Transverse colon (tissue), 4 donors: ENCODE measurements around the gene HCAR3. TPM values are rescaled to one million over a fixed set of nuclear protein-coding genes. Genes with fewer than 3 reads are reported as not detected.
"Not testable (repeated sequence)": the region's sequence is repeated elsewhere in the genome, so short reads cannot be mapped to it uniquely, and the experiment has no call there.

Experiments
- DNase-seq: peaks from one replicate; pipeline ENCODE4 v3.0.0-alpha.2; 2019
- H3K27ac ChIP-seq, 4 donors: fragments of 200-600 bp; sonication (generic); 2 replicates each; pipeline ENCODE4 v1.5.1; 2016 to 2018; ENCODE audit warnings: inconsistent platforms in 4 of 4
- H3K27me3 ChIP-seq: fragments of 200-600 bp; sonication (generic); 2 replicates; pipeline ENCODE4 v1.5.1; 2017; ENCODE audit warnings: inconsistent platforms
- H3K36me3 ChIP-seq, 4 donors: fragments of 200-600 bp; sonication (generic); 2 replicates each; pipeline ENCODE4 v1.5.1; 2017 to 2019; ENCODE audit warnings: inconsistent platforms in 4 of 4
- H3K4me1 ChIP-seq, 4 donors: fragments of 200-600 bp; sonication (generic); 2 replicates each; pipeline ENCODE4 v1.5.1; 2017 to 2020; ENCODE audit warnings: inconsistent platforms in 4 of 4
- H3K4me3 ChIP-seq, 4 donors: fragments of 200-600 bp; sonication (generic); 1 replicate in 1 of 4; 2 replicates in 3 of 4; pipeline versions ENCODE4 v1.5.1 to v1.6.1; 2017 to 2019; ENCODE audit warnings: inconsistent platforms in 4 of 4
- H3K9me3 ChIP-seq, 2 donors: fragments of 200-600 bp; sonication (generic); 2 replicates each; pipeline ENCODE4 v1.5.1; 2017 to 2019; ENCODE audit warnings: inconsistent platforms in 2 of 2
- EP300 ChIP-seq: sonication (generic); formaldehyde crosslinking; IDR thresholded peaks from one replicate; pipeline ENCODE4 v1.6.1; 2017; ENCODE audit warnings: antibody characterized with exemption, low read depth
- POLR2A ChIP-seq: fragments of 450-650 bp; IDR thresholded peaks from one replicate; pipeline ENCODE4 v1.6.1; 2016; ENCODE audit warnings: antibody characterized with exemption, mild to moderate bottlenecking, moderate library complexity
- POLR2AphosphoS5 ChIP-seq, 3 donors: sonication (generic); formaldehyde crosslinking; IDR thresholded peaks; one replicate each; pipeline ENCODE4 v1.6.1; 2016; ENCODE audit warnings: antibody characterized with exemption in 3 of 3
- WGBS, 2 donors: methylation state at CpG; one replicate each; pipeline ENCODE4 v1.1.5; 2018; ENCODE audit warnings: low coverage in 1 of 2; 5-methylcytosine and 5-hydroxymethylcytosine counted together
- in situ Hi-C, 4 donors: fragments of 200-750 bp; cut with MboI; loops; one replicate each; pipeline versions ENCODE4 v1.15.0 to v1.15.1; 2017; ENCODE audit warnings: low sequenced_read_pairs in 3 of 4, low pct_ligation_motif_present in 1 of 4, low pct_unique_long_range_greater_than_20kb in 1 of 4
- intact Hi-C: fragments of 100-400 bp; cut with DNase I; formaldehyde crosslinking; loops from one replicate; pipeline ENCODE4 v1.15.1; 2023; ENCODE audit warnings: low total_unique reads
- total RNA-seq, 4 donors: library from RNA; depleted of rRNA; stranded (reverse); fragments of >200 nt; gene quantifications; one replicate each; pipeline ENCODE4 v1.1.0, GENCODE V29; 2016
- TF ChIP-seq, protein P1 (sequence below), 5 experiments: fragments of 200-600 bp in 3 of 5; fragments of 450-650 bp in 2 of 5; sonication (generic) in 3 of 5; IDR thresholded peaks; 1 replicate in 2 of 5; 2 replicates in 3 of 5; pipeline ENCODE4 v1.5.1; 2016 to 2017; ENCODE audit warnings: antibody characterized with exemption in 5 of 5, inconsistent platforms in 3 of 5, mild to moderate bottlenecking in 2 of 5, moderate library complexity in 1 of 5

Gene HCAR3
- not detected for total RNA-seq

GRCh38 chr12:122716658-122717057 lies at the start of gene HCAR3:
Gene HCAR3, minus strand, starts transcription at chr12:122716811. Its CDS starts 74 bp downstream, at chr12:122716737.
- intact Hi-C loops: loop anchor here (10.0 kb wide), 1 partner anchor 722 kb away; no protein-coding TSS in a partner anchor
- 69% methylated on average over 10 of the region's 10 CpGs; no CpG with 5 or more reads in 1 of the 2 donors for WGBS, 2 donors
- H3K4me1 ChIP-seq, H3K27me3 ChIP-seq, H3K27ac ChIP-seq, H3K4me3 ChIP-seq, H3K36me3 ChIP-seq, in situ Hi-C loops, DNase-seq, H3K9me3 ChIP-seq: not testable (repeated sequence)

DNA sequence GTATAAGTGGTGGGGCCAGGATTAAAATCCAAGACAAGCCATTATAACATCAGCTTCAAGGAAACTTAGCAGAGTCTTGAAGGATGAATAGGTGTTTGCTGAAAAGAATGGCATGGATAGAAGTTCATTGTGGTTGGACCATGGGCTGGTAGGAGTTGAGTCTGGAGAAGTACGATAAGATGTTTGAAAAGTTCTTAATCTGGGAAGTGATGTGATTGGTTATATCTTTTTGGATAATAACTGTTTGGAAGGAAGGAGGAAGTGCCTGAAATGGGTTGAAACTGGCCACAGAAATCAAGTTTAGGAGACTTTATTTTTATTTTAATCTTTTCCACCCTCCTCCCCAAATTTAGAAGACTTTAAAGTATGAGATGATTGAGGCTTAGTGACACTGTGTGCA lies 41.0 kb upstream of the HCAR3 start:
- peaks cover 7 to 13% (median 9%) of the 10 kb centered on the region in 4 donors for H3K4me1 ChIP-seq
- H3K4me3 ChIP-seq: no peak overlapping the region
- WGBS, 2 donors: 75 to 98% methylated on average over 1 of the region's 1 CpG
- no peak for DNase-seq
- no peaks in the 10 kb centered on the region for H3K9me3 ChIP-seq
- H3K27ac ChIP-seq: no peak overlapping the region
- in situ Hi-C loops: no loop called here
- no peaks in the 10 kb centered on the region for H3K27me3 ChIP-seq
- intact Hi-C loops: no loop called here
- H3K36me3 ChIP-seq: peaks cover 0 to 32% (median 14%) of the 10 kb centered on the region in 4 donors
- TF ChIP-seq POLR2A: no peak
- TF ChIP-seq POLR2AphosphoS5 (IDR thresholded peaks at IDR 0.05): no peak
- TF ChIP-seq, protein P1, sequence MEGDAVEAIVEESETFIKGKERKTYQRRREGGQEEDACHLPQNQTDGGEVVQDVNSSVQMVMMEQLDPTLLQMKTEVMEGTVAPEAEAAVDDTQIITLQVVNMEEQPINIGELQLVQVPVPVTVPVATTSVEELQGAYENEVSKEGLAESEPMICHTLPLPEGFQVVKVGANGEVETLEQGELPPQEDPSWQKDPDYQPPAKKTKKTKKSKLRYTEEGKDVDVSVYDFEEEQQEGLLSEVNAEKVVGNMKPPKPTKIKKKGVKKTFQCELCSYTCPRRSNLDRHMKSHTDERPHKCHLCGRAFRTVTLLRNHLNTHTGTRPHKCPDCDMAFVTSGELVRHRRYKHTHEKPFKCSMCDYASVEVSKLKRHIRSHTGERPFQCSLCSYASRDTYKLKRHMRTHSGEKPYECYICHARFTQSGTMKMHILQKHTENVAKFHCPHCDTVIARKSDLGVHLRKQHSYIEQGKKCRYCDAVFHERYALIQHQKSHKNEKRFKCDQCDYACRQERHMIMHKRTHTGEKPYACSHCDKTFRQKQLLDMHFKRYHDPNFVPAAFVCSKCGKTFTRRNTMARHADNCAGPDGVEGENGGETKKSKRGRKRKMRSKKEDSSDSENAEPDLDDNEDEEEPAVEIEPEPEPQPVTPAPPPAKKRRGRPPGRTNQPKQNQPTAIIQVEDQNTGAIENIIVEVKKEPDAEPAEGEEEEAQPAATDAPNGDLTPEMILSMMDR (IDR thresholded peaks at IDR 0.05): no peak
- TF ChIP-seq EP300: no peak

- Histone ChIP-seq H3K27ac (no peak overlapping the region), H3K27me3 (no peaks in the 10 kb centered on the region), H3K9me3 (no peaks in the 10 kb centered on the region), H3K4me1 (peaks cover 9 to 22% (median 12%) of the 10 kb centered on the region in 4 donors), H3K36me3 (peaks cover 0 to 24% (median 3%) of the 10 kb centered on the region in 4 donors), H3K4me3 (no peak overlapping the region)
- intact Hi-C loops (no loop called here), in situ Hi-C loops (no loop called here)
- no peak for DNase-seq
- TF ChIP-seq EP300 (no peak), POLR2A (no peak), POLR2AphosphoS5 (IDR thresholded peaks at IDR 0.05) (no peak)
- TF ChIP-seq, protein P1 (IDR thresholded peaks at IDR 0.05): no peak
- WGBS, 2 donors: 71 to 100% methylated on average over 1 of the region's 1 CpG
These were observed 38.2 kb upstream of the HCAR3 start for GRCh38 chr12:122754790-122755189.

DNA sequence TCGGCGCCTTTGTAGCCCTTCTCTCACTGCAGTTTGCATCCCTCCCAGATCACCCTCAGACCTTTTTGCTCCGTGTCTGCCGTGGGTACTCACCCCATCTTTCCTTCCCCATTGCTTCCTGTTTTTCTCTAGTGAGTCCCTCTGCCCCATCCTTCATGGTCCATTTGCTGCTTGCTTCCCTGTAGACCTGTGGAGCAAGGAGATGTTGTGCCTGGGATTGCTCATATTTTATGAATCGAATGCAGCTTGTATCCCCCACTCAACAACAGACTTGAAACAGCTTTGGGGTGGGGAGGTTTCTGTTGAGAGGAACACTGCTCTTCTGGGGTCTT lies 36.7 kb upstream of the HCAR3 start:
- TF ChIP-seq POLR2AphosphoS5 (IDR thresholded peaks at IDR 0.05) (no peak), POLR2A (no peak), EP300 (no peak)
- TF ChIP-seq, protein P1 (IDR thresholded peaks at IDR 0.05): no peak
- DNase-seq: no peak
- Histone ChIP-seq H3K27ac (peak overlapping the region; percentile 80 to 88 (median 86)), H3K4me1 (peaks cover 9 to 22% (median 12%) of the 10 kb centered on the region in 4 donors), H3K4me3 (peak overlapping the region; percentile 51 to 85 (median 71)), H3K36me3 (peaks cover 0 to 15% (median 3%) of the 10 kb centered on the region in 4 donors), H3K27me3 (no peaks in the 10 kb centered on the region), H3K9me3 (no peaks in the 10 kb centered on the region)
- in situ Hi-C loops (no loop called here), intact Hi-C loops (no loop called here)
- WGBS, 2 donors: 0 to 1% methylated on average over 4 to 5 of the region's 5 CpGs
